PFSK-1 (cell line): Measurements from ENCODE around the gene ENPP6.

Experiments used
- POLR2AphosphoS5 ChIP-seq: IDR thresholded peaks from 2 replicates; pipeline ENCODE4 v1.6.1; 2012; ENCODE audit warnings: low read depth, mild to moderate bottlenecking, control low read depth, low read length, moderate library complexity
- REST ChIP-seq, 2 experiments: IDR thresholded peaks; 2 replicates each; pipeline versions ENCODE4 v1.6.1 to v1.8.0; 2011 to 2012; ENCODE audit warnings: low read depth in 2 of 2, low read length in 2 of 2, control low read depth in 1 of 2, inconsistent platforms in 1 of 2, mild to moderate bottlenecking in 1 of 2, moderate library complexity in 1 of 2; ENCODE audit not compliant: insufficient read depth in 1 of 2

- TF ChIP-seq REST (IDR thresholded peaks at IDR 0.05; ENCODE audit: insufficient read depth in 1 of 2, low read depth in 2 of 2, low read length in 2 of 2) (no peak), POLR2AphosphoS5 (no peak)
These were observed 14.5 kb upstream of the ENPP6 start for GRCh38 chr4:184232202-184232601.
